ENCODE data around the gene NIPAL4. TPM values are rescaled to one million over a fixed set of nuclear protein-coding genes. Genes with fewer than 3 reads are reported as not detected.
A peak's percentile ranks its signal among the peaks of the same experiment; 100 is the strongest.
"Not testable (repeated sequence)": the region's sequence is repeated elsewhere in the genome, so short reads cannot be mapped to it uniquely, and the experiment has no call there.

Gene NIPAL4
- total RNA-seq (2022) (0.81 and 0.86 TPM in 2 replicates), Bru-seq, nascent RNA (percentile 35 among the genes with signal in this experiment), BruChase-seq, experiment 1, labeled RNA remaining after a 2-hour chase (percentile 32 among the genes with signal in this experiment), BruChase-seq, experiment 2, labeled RNA remaining after a 6-hour chase (percentile 26 among the genes with signal in this experiment)
- long read RNA-seq, partial matches to known transcripts, result 0 of 19 reads
- long read RNA-seq, other reads (novel, unspliced or antisense), result 18 of 19 reads

DNA sequence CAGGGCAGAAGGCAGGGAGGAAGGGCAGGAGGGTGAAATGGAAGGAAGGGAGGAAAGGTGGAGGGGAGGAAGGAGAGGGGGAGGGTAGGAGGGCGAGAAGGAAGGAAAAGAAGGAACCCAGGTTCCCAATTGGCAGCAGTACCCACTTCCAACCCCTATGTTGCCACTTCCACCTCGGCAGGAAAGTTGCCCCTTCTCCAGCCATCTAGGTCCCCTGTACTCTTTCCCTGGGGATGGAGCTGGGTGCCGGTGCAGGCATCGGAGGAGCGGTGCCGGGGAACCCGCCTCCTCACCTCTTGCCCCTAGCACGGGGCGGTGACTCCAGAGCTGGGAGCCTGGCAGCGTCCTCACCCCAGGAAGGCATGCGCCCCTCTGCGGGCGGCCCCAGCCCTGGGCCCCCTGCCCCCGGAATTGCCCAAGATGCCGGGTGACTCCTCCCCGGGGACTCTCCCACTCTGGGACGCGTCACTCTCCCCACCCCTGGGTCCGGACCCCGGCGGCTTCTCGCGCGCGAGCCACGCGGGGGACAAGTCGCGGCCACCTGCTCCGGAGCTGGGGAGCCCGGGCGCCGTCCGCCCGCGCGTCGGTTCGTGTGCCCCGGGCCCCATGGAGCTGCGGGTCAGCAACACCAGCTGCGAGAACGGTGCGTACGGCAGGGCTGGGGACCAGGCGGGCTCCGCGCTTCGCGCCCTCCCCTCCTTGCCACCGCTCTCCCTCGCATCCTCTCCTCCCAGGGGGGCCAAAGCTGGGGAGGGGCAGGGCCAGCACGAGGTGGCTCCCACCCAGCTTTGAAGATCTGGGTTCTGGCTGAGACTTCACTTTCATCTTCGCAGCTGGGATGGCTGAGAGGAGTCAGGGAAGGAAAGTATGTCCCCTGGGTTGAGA, at the start of gene NIPAL4:
TSS of gene NIPAL4 (plus strand) at position 499 of the 885 bp plus-strand sequence. CDS start at position 607, 108 bp downstream.
- Histone ChIP-seq H3K36me3 (ENCODE audit: control insufficient read depth, insufficient read depth, low read length) (no peaks in the 10 kb centered on the region), H3K4me1 (no peaks in the 10 kb centered on the region; the same call in 1 of the 2 replicates), H3K27me3 (replicated peaks; ENCODE audit: control insufficient read depth, insufficient read depth, low read length) (no peaks in the 10 kb centered on the region), H3K9me3 (no peaks in the 10 kb centered on the region), H3K4me3 (ENCODE audit: low read depth, low read length) (peak within 1 kb of the TSS; percentile 38)
- H3K36me3 Mint-ChIP-seq (ENCODE audit: insufficient read depth, unreplicated experiment), result no peaks in the 10 kb centered on the region
- intact Hi-C loops (cut with micrococcal nuclease; ENCODE audit: unreplicated experiment), result loop anchor here (1.0 kb wide), 1 partner anchor 13 kb away; no protein-coding TSS in a partner anchor
- BruUV-seq (replicated peaks), result no TSS peak
- POLR2A ChIA-PET, result interaction anchor here (0.7 kb wide), 1 partner anchor 202 kb away, joined by 3 read pairs; no protein-coding TSS in a partner anchor
- TF ChIP-seq, protein P1, sequence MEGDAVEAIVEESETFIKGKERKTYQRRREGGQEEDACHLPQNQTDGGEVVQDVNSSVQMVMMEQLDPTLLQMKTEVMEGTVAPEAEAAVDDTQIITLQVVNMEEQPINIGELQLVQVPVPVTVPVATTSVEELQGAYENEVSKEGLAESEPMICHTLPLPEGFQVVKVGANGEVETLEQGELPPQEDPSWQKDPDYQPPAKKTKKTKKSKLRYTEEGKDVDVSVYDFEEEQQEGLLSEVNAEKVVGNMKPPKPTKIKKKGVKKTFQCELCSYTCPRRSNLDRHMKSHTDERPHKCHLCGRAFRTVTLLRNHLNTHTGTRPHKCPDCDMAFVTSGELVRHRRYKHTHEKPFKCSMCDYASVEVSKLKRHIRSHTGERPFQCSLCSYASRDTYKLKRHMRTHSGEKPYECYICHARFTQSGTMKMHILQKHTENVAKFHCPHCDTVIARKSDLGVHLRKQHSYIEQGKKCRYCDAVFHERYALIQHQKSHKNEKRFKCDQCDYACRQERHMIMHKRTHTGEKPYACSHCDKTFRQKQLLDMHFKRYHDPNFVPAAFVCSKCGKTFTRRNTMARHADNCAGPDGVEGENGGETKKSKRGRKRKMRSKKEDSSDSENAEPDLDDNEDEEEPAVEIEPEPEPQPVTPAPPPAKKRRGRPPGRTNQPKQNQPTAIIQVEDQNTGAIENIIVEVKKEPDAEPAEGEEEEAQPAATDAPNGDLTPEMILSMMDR (IDR thresholded peaks at IDR 0.05; ENCODE audit: insufficient read depth in 1 of 2, low read depth in 1 of 2, low read length in 1 of 2, severe bottlenecking in 1 of 2, unreplicated experiment in 1 of 2), result no peak
- H3K27me3 Mint-ChIP-seq (ENCODE audit: insufficient read depth, unreplicated experiment), result peaks cover 3% of the 10 kb centered on the region
- CTCF ChIA-PET, result interaction anchor here (0.5 to 1.9 kb wide), 7 partner anchors 12 to 1038 kb away, joined by 3 to 10 read pairs (median 3); no protein-coding TSS in a partner anchor
- H3K4me3 Mint-ChIP-seq (ENCODE audit: unreplicated experiment), result peak within 1 kb of the TSS; percentile 67
- H3K9me3 Mint-ChIP-seq (ENCODE audit: unreplicated experiment), result no peaks in the 10 kb centered on the region
- H3K4me1 Mint-ChIP-seq (ENCODE audit: low read depth, unreplicated experiment), result peaks cover 13% of the 10 kb centered on the region
- H3K27ac Mint-ChIP-seq (ENCODE audit: unreplicated experiment), result no peak within 1 kb of the TSS
- DNase-seq, result peak in 1 of 2 experiments; percentile 34

- intact Hi-C loops (cut with micrococcal nuclease; ENCODE audit: unreplicated experiment), result no loop called here
- H3K27me3 Mint-ChIP-seq (ENCODE audit: insufficient read depth, unreplicated experiment), result no peaks in the 10 kb centered on the region
- TF ChIP-seq, protein P1 (IDR thresholded peaks at IDR 0.05; ENCODE audit: insufficient read depth in 1 of 2, low read depth in 1 of 2, low read length in 1 of 2, severe bottlenecking in 1 of 2, unreplicated experiment in 1 of 2), result no peak
- no TSS peak for BruUV-seq (replicated peaks)
- DNase-seq, result no peak
- POLR2A ChIA-PET, result no interaction called here
- H3K4me3 Mint-ChIP-seq (ENCODE audit: unreplicated experiment), result no peak overlapping the region
- no peak overlapping the region for H3K27ac Mint-ChIP-seq (ENCODE audit: unreplicated experiment)
- no peak overlapping the region for H3K4me3 ChIP-seq (ENCODE audit: low read depth, low read length)
- no peaks in the 10 kb centered on the region for H3K27me3 ChIP-seq (replicated peaks; ENCODE audit: control insufficient read depth, insufficient read depth, low read length)
- H3K4me1 ChIP-seq, result no peaks in the 10 kb centered on the region
- H3K9me3 Mint-ChIP-seq (ENCODE audit: unreplicated experiment), result peaks cover 17% of the 10 kb centered on the region
- peaks cover 8% of the 10 kb centered on the region; the same call in 1 of the 2 replicates for H3K9me3 ChIP-seq
- H3K4me1 Mint-ChIP-seq (ENCODE audit: low read depth, unreplicated experiment), result peaks cover 7% of the 10 kb centered on the region
- no peaks in the 10 kb centered on the region for H3K36me3 ChIP-seq (ENCODE audit: control insufficient read depth, insufficient read depth, low read length)
- H3K36me3 Mint-ChIP-seq (ENCODE audit: insufficient read depth, unreplicated experiment), result no peaks in the 10 kb centered on the region
- CTCF ChIA-PET, result interaction anchor here (0.5 kb wide), 1 partner anchor 16 kb away, joined by 3 read pairs; no protein-coding TSS in a partner anchor
Observed at GRCh38 chr5:157415838-157416237, 44.2 kb upstream of the NIPAL4 start.

DNA sequence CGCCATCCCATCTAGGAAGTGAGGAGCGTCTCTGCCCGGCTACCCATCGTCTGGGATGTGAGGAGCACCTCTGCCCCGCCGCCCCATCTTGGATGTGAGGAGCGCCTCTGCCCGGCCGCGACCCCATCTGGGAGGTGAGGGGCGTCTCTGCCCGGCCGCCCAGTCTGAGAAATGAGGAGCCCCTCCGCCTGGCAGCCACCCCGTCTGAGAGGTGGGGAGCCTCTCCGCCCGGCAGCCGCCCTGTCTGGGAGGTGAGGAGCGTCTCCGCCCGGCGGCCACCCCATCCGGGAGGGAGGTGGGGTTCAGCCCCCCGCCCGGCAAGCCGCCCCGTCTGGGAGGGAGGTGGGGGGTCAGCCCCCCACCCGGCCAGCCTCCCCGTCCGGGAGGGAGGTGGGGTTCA, 40.5 kb upstream of the NIPAL4 start:
- H3K36me3 ChIP-seq (ENCODE audit: control insufficient read depth, insufficient read depth, low read length); H3K4me1 Mint-ChIP-seq (ENCODE audit: low read depth, unreplicated experiment); POLR2A ChIA-PET; H3K27ac Mint-ChIP-seq (ENCODE audit: unreplicated experiment); H3K27me3 ChIP-seq (replicated peaks; ENCODE audit: control insufficient read depth, insufficient read depth, low read length); H3K36me3 Mint-ChIP-seq (ENCODE audit: insufficient read depth, unreplicated experiment); intact Hi-C loops (cut with micrococcal nuclease; ENCODE audit: unreplicated experiment); H3K9me3 ChIP-seq; H3K4me3 Mint-ChIP-seq (ENCODE audit: unreplicated experiment); H3K4me1 ChIP-seq; CTCF ChIA-PET; H3K27me3 Mint-ChIP-seq (ENCODE audit: insufficient read depth, unreplicated experiment); BruUV-seq (replicated peaks); DNase-seq; H3K4me3 ChIP-seq (ENCODE audit: low read depth, low read length): not testable (repeated sequence)
- H3K9me3 Mint-ChIP-seq (ENCODE audit: unreplicated experiment), result peaks cover 20% of the 10 kb centered on the region

GRCh38 chr5:157429920-157430319, 30.1 kb upstream of the NIPAL4 start:
- DNase-seq; H3K27me3 ChIP-seq (replicated peaks; ENCODE audit: control insufficient read depth, insufficient read depth, low read length); H3K36me3 Mint-ChIP-seq (ENCODE audit: insufficient read depth, unreplicated experiment); BruUV-seq (replicated peaks); H3K4me3 ChIP-seq (ENCODE audit: low read depth, low read length); H3K4me3 Mint-ChIP-seq (ENCODE audit: unreplicated experiment); H3K27ac Mint-ChIP-seq (ENCODE audit: unreplicated experiment); POLR2A ChIA-PET; H3K4me1 ChIP-seq; H3K27me3 Mint-ChIP-seq (ENCODE audit: insufficient read depth, unreplicated experiment); H3K9me3 Mint-ChIP-seq (ENCODE audit: unreplicated experiment); H3K9me3 ChIP-seq; H3K4me1 Mint-ChIP-seq (ENCODE audit: low read depth, unreplicated experiment); H3K36me3 ChIP-seq (ENCODE audit: control insufficient read depth, insufficient read depth, low read length); CTCF ChIA-PET: not testable (repeated sequence)
- intact Hi-C loops (cut with micrococcal nuclease; ENCODE audit: unreplicated experiment), result loop anchor here (2.0 to 5.0 kb wide), 3 partner anchors 63 to 237 kb away; no protein-coding TSS in a partner anchor
